NCI-H2196 treated with DMSO at 0.1 percent for 48 hours (cell line): Measurements from ENCODE around the gene TLE1.

ENCODE experiments used
- DNase-seq: peaks from one replicate; lab custom pipeline; 2025; ENCODE audit not compliant: unreplicated experiment; lab: John Stamatoyannopoulos, UW

TLE1 gene

DNA sequence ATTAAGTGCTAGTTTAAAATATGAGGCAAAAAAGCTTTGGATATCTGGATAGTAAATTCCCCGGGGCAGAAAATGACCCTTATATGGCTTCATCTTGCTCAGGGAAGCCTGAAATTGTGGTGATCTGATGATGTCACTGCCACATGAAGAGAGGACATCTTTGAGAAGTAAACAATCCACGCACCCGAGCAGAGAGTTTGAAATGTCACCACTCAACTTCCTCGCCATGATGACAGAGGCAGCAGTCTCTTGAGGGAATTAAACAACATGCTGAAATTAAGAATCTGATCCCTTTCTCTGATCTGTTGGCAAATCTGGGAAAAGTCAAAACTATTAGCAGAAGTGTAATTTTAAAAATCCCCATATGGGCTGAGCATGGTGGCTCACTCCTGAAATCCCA is 110.0 kb downstream of the TLE1 start:
- no peak for DNase-seq

DNA sequence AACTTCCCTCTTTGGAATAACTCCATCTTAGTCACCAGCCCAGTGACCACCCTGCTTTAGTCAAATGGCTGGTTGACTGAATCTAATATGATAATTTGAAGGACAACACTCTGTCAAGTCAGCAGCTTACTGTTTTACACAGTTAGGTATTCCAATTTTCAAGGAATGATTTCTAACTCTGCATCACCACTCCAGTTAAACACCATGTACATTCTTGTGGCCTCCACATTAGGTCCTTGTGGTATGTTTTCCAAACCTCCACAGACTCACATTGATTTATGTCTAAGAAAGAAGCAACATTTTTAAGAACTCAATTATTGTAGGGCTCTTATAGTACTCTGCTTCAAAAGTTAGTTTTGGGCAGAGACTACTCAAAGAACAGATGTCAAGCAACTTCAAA is 110.7 kb downstream of the TLE1 start:
- DNase-seq, result no peak

DNA sequence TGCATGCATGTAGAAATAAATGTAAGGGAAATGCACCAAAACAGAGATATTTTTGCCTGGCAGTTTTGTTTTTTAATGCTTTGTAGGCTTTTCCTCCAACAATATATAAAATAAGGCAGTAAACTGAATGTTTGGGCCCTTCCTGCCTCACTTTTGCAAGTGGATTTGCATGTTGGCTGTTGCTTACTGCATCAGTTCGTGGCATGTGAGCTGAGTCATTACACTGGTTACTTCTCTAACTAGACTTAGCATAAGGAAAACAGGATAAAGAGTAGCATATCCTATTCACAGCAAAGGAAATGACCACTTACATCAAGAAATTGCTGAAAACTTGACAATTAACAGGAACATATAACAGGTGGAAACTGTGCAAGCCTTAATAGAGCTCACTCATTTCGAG is 113.4 kb downstream of the TLE1 start:
- DNase-seq, result no peak

DNA sequence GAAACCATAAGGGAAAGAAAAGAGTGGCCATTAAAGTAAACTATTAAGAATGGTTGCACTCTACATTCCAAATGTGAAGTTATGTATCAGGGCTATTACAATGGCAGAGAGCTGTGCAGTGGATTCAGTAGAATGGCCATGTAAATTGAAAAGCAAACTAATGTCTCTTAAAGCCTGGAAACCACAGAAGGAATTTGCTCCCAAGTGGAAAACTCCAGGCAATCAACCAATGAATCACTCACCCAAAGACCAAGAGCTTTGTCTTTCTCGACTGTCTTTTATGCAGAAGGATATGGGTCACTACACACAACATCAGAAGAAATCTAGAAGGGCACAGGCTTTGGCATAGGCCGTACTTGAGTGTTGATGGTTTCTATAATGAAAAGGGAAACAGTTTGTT is 114.9 kb downstream of the TLE1 start:
- no peak for DNase-seq

DNA sequence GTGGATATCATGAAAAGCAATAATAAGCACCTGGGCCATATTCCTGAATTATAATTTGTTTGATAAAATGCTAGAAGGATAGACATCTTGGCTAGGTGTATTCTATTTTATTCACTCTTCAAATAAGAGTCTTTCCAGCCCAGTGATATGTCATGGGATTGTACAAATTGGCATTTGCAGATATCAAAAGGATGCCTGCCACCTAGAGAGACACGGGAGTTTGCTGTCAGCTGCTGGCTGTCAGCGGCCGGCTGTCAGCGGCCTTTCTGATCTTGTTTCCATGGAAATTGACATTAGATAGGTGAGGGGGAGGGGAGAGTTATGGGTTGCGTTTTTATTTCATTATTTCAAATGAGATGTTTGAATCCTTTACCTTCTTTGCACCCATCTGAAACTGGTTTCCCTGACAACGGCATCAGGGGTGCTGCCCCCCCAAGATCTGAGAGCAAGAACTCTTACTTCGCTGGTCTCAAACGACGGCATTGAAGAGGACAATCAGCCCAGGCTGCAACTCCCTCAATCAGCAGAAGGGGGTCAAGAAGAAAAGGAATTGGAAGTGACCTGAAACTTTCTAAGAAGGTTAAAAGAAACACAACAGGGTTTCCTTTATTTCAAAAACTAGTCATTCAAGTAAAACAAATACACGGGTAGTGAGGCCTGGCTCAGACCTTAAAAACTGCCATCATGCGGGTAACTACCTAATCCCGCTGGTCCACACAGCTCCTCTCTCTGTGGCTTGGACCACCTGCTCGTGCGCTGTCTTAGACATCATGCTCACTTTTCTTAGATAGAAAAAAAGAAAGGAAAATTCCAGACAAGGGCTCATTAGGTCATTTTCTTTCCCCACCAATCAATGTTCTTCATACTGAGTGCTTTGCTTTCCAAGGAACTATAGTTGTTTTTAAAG is 115.7 kb downstream of the TLE1 start:
- DNase-seq, result no peak

DNA sequence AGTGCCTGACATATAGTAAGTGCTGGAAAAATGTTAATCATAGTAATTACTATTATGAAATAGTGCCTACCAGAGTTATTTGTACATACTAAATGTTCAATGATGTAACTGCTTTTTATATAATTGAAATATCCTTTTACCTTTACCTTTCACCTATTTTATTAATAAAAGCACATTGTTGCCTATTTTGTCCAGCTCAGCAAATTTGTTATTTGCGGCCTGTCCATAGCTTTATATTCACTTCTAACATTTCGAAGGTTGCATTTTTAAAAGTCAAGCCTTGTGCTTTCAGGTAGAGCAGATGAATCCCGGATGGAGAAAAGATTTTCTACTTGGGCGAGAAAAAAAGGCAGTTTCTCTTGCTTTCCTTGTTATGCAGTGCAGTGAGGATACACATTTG is 119.3 kb downstream of the TLE1 start:
- DNase-seq, result no peak

DNA sequence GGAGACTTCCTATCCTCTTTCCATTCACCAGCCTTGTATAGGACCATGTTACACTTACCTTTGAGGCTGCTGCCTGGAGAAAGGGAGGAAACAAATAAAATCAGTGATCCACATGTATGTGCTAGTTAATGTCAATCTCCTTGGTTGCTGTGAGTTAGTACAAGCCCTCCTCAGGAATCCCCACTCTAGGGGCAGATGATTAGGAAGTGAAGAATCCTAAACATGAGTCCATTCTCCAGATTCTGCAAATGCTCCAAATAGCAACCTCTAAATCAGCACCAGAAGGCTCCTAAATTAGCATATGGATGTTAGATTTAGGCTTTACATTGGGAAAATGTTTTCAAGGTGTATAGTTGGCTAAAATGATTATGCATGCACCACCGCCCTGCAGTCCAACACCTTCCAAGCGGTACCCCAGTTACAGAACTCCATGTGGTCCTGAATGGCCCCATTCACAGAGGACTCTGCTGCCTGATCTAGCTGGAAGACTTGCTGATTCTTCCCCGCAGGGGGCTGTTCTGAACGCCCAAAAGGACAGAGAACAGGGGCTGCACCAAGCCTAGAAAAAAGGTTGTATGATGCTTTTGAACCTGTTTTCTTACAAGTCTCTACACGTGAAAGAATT is 123.2 kb downstream of the TLE1 start:
- no peak for DNase-seq

DNA sequence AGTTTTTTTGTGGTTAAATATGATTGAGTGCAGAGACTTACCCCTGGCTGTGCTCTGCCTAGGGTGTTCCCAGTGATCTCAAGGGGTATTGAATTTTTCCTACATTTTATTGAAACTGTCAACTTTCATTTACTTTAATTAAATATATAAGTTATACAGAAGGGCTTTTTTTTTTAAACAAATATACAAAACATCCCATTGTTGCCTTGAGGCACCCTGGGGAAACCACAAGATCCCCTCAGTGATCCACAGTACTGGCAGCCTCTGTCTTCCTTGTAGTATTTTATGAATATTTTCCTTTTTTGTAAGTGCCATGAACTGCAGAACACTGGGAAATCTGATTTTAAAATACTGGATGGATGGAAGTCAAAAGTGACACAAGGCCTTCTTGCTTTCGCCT is 123.7 kb downstream of the TLE1 start:
- no peak for DNase-seq

DNA sequence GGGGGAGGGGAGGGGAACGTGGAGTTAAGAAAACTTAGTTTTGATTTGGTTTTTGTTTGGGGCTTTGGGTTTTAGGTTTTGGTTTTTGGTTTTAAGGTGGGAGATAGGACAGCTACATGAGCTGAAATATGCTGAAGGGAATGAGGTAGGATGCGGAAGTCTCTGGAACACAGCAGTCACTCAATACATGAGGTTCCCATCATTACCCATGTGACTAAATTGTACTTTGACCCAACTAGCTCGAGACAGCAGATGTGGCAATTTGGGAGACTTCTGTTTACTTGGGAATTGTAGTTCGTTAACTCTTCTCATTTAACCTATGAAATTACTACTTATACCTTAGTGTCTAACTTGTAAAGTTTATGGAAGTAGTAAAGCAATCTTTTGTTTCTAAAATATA is 124.2 kb downstream of the TLE1 start:
- DNase-seq, result no peak

DNA sequence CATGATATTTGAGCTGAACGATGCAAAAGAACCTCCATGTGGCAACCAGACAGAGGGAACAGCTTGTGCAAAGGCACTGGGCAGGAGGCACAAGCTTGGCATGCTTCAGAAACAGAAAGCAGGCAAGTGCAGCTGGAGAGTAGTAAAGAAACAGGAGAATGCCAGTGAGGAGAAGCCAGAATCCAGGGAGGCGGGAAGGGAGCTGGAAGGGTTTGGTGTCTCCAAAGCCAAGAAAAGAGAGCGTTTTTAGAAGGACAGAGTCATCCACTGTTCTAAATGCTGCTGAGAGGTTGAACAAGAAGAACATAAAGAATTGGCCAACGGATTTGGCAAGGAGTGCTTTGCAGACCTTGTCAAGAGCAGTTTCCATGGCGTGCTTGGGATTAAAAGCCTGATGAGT is 124.7 kb downstream of the TLE1 start:
- no peak for DNase-seq

DNA sequence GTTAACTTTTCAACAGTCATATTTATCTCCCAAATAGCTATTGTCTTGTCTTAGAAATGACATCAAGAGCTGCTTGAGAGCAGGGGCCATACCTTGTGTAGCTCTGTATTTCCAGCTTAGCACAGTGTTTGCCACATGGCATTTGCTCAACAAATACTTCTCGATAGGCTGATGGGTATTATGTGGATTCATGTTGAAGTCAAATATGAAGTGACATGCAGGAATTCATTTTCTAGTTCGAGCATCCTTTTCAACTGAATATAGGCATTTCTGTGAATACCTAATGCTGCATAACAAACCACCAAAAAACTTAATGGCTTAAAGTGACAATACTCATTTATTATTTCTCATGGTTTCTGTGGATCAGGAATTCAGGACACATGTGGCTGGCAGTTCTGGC is 125.6 kb downstream of the TLE1 start:
- no peak for DNase-seq

DNA sequence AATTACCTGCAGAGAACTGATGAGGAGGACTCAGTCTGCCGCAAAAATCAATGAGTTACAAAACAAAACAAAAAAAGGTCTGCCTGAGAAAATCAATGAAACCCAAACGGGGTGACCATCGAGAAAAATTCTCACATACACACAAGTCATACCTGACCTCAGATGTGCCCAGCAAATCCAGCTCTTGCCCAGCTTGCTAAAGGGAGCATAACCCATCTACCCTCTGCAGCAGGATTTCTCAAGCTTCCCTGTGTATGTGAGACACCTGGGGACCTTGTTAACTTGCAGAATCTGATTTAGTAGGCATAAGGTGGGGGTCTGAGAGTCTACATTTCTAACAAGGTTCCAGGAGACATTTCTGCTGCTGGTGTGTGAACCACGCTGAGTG is 126.3 kb downstream of the TLE1 start:
- DNase-seq, result no peak

DNA sequence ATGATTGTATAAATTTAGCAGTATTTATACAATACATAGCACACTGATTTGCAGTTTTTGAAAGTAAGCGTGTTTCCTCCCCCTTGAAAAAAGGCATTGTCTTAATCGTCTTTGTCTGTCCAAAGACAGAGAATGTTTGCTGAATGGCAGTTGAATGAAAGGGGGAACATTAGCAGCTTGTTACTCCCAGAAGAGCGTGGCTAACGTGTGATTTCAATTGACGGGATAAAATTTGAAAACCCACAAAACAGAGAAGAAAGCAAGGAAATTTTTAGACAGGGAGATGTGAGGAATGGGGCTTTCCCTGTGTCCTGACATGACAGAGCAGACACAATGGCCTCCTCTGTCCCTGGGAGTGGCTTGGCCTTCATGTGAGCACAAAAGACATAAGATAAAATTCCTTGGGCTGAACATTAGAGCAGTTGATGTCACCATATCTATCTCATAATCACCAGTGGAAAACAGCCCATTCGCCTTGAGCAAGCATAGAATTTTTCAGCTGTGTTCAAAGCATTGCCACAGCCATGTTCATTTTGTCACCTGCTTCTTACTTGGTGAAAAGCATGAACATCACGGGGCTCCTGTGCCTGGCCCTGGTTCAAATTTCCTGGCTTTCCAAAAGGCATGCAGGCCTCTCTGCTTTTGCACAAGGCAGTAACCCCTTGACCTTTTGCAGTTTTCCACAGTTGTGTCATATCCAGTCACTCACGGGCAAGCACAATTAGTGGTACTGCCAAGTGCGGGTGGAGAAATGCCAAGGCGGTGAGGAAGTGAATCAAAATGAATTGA is 126.9 kb downstream of the TLE1 start:
- DNase-seq, result no peak

DNA sequence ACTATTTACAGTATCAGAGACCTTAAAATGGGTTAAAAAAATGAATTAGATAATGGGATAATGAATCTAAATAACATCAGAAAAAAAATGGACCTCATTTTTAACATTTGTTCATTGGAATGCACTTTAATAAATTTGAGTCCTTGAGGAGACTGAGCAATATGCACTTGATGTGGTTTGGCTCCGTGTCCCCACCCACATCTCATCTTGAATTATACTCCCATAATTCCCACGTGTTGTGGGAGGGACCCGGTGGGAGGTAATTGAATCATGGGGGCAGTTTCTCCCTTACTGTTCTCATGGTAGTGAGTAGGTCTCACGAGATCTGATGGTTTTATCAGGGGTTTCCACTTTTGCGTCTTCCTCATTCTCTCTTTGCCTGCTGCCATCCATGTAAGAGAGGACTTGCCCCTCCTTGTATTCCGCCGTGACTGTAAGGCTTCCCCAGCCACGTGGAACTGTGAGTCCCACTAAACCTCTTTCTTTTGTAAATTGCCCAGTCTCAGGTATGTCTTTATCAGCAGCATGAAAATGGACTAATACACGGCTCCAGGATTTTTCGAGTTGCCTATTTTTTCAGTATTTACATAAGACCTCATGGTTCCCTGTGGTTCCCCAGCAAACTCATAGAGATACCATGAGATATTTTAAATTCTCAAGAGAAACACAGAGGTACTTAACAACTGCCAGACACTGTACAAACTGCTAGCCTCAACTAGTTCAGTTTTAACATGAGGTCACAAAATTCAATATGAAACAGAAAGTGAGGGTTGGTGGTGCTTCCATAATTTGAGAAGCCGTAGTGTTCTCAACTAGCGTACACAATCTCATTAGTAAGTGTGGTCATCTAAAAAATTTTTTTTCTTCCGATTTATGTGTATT is 128.3 kb downstream of the TLE1 start:
- no peak for DNase-seq

DNA sequence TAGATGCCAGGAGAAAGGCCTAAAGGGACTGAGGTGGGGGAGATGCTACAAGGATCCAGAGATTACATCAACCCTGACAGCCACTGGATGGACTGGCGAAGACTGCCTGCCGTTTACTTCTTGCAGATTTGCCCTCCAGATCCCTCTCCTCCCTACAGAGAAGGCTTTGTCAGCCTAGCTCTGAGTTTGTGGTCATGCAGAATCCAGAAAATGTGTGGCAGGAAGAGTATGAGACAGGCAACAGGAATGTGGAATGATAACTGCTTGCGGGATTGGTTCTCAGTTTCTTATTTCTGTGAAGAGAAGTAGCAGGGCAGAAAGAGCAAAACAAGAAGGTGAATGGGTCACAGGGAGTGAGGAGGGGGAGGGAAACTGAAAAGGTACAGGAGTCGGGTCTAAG is 129.6 kb downstream of the TLE1 start:
- DNase-seq, result no peak

DNA sequence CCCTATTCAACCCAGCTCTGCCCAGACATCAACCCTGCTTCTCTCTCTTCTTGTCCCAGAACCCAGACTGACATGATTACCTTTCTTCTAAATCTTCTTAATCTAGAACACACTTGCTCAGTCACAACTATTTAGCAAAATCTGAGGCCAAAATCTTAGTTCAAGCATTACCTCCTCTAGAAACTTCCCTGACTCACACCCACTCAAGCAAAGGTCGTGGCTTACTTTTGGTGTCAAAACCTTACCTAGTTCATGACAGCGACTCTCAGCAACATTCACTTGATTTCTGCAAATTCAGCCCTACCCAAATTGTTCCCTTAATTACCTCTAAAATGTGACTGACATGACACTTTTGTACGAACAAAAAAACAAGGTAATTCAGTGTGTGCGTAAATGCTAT is 130.2 kb downstream of the TLE1 start:
- no peak for DNase-seq

DNA sequence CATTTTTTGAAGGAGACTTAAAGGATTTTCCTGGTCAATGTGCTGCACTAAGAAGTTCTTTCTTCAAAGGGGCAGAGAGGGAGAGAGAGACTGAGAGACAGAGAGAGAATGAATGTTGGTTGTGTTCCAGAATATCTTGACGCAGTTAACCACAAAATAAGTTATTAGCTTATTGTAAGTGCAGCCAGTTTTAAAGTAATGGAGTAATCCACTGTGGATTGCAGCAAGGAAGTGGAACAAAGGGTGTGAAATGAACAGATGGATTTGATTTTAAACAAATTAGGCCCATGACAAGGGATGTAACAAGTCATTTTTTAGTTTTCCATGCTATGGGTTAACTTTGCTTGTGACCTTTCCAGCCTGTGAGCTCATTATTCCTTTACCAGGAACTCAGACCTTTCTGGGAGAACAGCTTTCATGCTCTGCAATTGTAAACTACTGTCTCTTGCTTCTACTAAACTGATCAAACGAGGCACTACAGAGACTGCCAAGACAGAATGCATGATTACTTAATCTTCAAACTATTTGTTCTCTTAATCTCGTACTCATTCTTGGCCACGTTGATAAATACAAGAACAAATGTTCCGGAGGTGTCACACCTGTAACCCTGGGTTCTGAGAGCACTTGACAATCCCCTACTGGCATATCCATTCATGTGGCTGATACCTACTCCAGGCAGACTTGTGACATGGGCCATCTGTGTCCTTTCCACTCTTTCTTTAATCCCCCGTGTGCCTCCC is 131.1 kb downstream of the TLE1 start:
- DNase-seq, result no peak

DNA sequence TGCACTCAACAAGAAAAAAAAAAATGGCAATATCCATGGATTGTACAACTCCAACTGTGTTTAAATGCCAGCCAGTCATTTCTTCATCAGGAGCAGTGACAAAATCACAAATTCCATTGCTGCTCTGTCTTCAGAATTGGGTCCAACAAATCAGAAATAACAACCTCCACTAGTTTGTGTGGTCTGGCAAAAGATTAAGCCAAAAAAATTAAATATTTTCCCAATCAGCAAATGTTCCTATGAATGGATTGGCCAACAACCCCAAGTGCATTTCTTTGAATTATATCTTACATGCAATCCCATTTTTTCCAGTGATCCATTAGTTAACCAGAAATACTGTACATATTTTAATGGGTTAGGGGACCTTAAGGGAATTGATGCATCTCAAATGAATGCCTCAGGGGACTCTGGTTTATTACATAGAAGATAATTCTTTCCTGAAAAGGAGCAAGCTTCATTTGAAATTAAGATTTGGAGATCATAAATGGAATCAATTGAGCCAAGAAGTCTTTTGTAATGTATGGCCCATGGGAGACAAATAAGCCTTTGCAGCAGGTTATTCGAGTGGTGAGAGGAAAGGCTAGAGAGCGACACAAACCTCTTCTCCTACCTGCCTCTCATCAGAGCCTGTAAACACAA is 131.8 kb downstream of the TLE1 start:
- no peak for DNase-seq

DNA sequence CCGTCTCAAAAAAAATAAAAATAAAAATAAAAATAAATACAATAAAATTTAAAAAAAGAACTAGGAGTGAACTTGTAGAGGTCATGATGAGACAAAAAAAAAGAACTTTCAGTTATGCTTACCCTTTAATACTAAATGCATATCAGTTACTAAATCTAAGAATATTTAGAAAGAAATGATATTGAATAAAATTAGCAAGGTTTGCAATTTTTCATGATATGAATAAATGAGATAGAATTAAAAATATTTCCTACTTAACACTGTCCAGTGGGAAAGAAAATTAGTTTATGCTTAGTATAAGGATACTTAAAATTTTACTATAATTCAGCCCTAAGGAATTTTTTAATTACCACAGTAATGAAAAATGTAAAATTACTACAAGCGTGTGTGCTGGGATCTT is 132.4 kb downstream of the TLE1 start:
- DNase-seq, result no peak

DNA sequence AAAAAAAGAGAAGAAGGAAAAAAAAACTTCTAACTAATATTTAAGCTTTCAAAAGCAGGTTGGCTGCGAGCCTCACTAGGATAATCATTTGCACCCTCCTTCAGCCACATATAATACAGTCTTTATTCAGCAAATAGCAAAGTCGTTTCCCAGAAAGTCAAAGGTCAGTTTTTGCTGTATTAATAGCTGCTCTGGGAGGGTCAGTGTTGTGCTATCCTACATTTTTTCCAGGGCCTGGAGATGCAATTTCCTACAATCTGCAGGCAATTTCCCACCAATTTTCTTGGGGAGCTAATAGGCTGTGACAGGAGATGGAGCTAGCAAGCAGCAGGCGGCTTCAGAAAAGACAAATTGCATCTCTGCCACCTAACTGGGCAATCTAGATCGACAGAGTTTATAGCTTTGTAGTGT is 136.8 kb downstream of the TLE1 start:
- DNase-seq, result no peak
